AG04449 (cell line): Measurements from ENCODE around the gene PRSS50.

Experiments
- CTCF ChIA-PET: fragments of 350-600 bp; formaldehyde crosslinking; extraction: SDS; loops from one replicate; lab custom pipeline; 2021; ENCODE audit warnings: antibody characterized with exemption; lab: Yijun Ruan, JAX
- POLR2A ChIA-PET: fragments of 400-600, 350-600 bp; formaldehyde crosslinking; extraction: SDS; loops from one replicate; lab custom pipeline; 2020; ENCODE audit warnings: antibody characterized with exemption, inconsistent platforms; lab: Yijun Ruan, JAX
- DNase-seq: peaks from one replicate; pipeline ENCODE4 v3.0.0-alpha.2; 2010; ENCODE audit warnings: low read depth, low spot score
- H3K4me3 ChIP-seq: 2 replicates; pipeline ENCODE4 v1.5.1; 2011; ENCODE audit warnings: low read depth, mild to moderate bottlenecking, control low read depth, low read length
- CTCF ChIP-seq: IDR thresholded peaks from one replicate; pipeline ENCODE4 v1.5.1; 2011; ENCODE audit warnings: mild to moderate bottlenecking, moderate library complexity, low read length, control low read depth, inconsistent platforms; ENCODE audit not compliant: insufficient read depth; ENCODE audit errors: missing control alignments

PRSS50 gene

GRCh38 chr3:46673151-46674030, 44.3 kb downstream of the PRSS50 start:
- H3K4me3 ChIP-seq, result no peak overlapping the region
- DNase-seq, result no peak
- ChIA-PET CTCF (interaction anchor here (0.6 to 1.6 kb wide), 4 partner anchors 9 to 236 kb away, joined by 3 to 4 read pairs (median 4); no protein-coding TSS in a partner anchor), POLR2A (no interaction called here)
- TF ChIP-seq CTCF, result no peak

GRCh38 chr3:46672349-46672695, 45.3 kb downstream of the PRSS50 start:
- H3K4me3 ChIP-seq, result no peak overlapping the region
- TF ChIP-seq CTCF, result no peak
- no peak for DNase-seq
- ChIA-PET CTCF (interaction anchor here (0.9 to 1.6 kb wide), 3 partner anchors 10 to 12 kb away, joined by 3 to 4 read pairs (median 4); no protein-coding TSS in a partner anchor), POLR2A (no interaction called here)

GRCh38 chr3:46671541-46672348, 45.9 kb downstream of the PRSS50 start:
- TF ChIP-seq CTCF, result no peak
- no peak for DNase-seq
- no peak overlapping the region for H3K4me3 ChIP-seq
- ChIA-PET CTCF (interaction anchor here (0.9 to 1.2 kb wide), 3 partner anchors 10 to 183 kb away, joined by 3 to 4 read pairs (median 3); no protein-coding TSS in a partner anchor), POLR2A (no interaction called here)

GRCh38 chr3:46670891-46671427, 46.7 kb downstream of the PRSS50 start:
- H3K4me3 ChIP-seq, result no peak overlapping the region
- DNase-seq, result no peak
- POLR2A ChIA-PET, result no interaction called here
- CTCF ChIA-PET, result interaction anchor here (0.5 to 1.2 kb wide), 3 partner anchors 10 to 375 kb away, joined by 3 to 4 read pairs (median 3); no protein-coding TSS in a partner anchor
- TF ChIP-seq CTCF, result no peak

- DNase-seq, result no peak
- POLR2A ChIA-PET, result no interaction called here
- H3K4me3 ChIP-seq, result no peak overlapping the region
- no peak for TF ChIP-seq CTCF
- CTCF ChIA-PET, result interaction anchor here (0.5 kb wide), 1 partner anchor 376 kb away, joined by 3 read pairs; no protein-coding TSS in a partner anchor
Measured at GRCh38 chr3:46670000-46670890, 47.4 kb downstream of the PRSS50 start.
